Breast epithelium (tissue), 4 donors: ENCODE measurements around the gene KLHL12. TPM values are rescaled to one million over a fixed set of nuclear protein-coding genes. Genes with fewer than 3 reads are reported as not detected.

Source experiments
- DNase-seq, 2 donors: peaks; one replicate each; pipeline ENCODE4 v3.0.0-alpha.2; 2019; ENCODE audit warnings: low spot score in 2 of 2
- H3K27ac ChIP-seq, 2 donors: fragments of 200-600 bp; sonication (generic) in 1 of 2; one replicate each; pipeline ENCODE4 v1.5.1; 2016 to 2019; ENCODE audit warnings: mild to moderate bottlenecking in 1 of 2
- H3K27me3 ChIP-seq, 2 donors: fragments of 200-600 bp; sonication (generic) in 1 of 2; one replicate each; pipeline versions ENCODE4 v1.5.1 to v1.6.0; 2017 to 2019; ENCODE audit warnings: control low read depth in 1 of 2, mild to moderate bottlenecking in 1 of 2
- H3K36me3 ChIP-seq: fragments of 200-600 bp; one replicate; pipeline ENCODE4 v1.5.1; 2019
- H3K4me1 ChIP-seq, 2 donors: fragments of 200-600 bp; sonication (generic); one replicate each; pipeline ENCODE4 v1.5.1; 2016 to 2019; ENCODE audit warnings: control low read depth in 1 of 2
- H3K4me3 ChIP-seq, 3 donors: fragments of 200-600 bp; sonication (generic); 1 replicate in 2 of 3; 2 replicates in 1 of 3; pipeline ENCODE4 v1.5.1; 2016 to 2019; ENCODE audit warnings: mild to moderate bottlenecking in 3 of 3, moderate library complexity in 2 of 3
- H3K9me3 ChIP-seq, 2 donors: fragments of 200-600 bp; sonication (generic) in 1 of 2; one replicate each; pipeline ENCODE4 v1.5.1; 2016 to 2019; ENCODE audit warnings: control low read depth in 1 of 2
- CTCF ChIP-seq, 3 donors: fragments of 450-650 bp; IDR thresholded peaks; one replicate each; pipeline ENCODE4 v1.5.1; 2016 to 2017; ENCODE audit warnings: antibody characterized with exemption in 3 of 3, mild to moderate bottlenecking in 3 of 3, moderate library complexity in 3 of 3
- POLR2A ChIP-seq: fragments of 450-650 bp; IDR thresholded peaks from one replicate; pipeline ENCODE4 v1.6.1; 2016; ENCODE audit warnings: antibody characterized with exemption, mild to moderate bottlenecking, moderate library complexity
- POLR2AphosphoS5 ChIP-seq, 3 donors: sonication (generic); formaldehyde crosslinking; IDR thresholded peaks; one replicate each; pipeline ENCODE4 v1.6.1; 2017; ENCODE audit warnings: antibody characterized with exemption in 3 of 3
- intact Hi-C: fragments of 100-400 bp; cut with DNase I; formaldehyde crosslinking; loops from one replicate; pipeline ENCODE4 v1.15.1; 2023; ENCODE audit warnings: low total_unique reads
- total RNA-seq, 3 donors: library from RNA; depleted of rRNA; stranded (reverse); fragments of >200 nt; gene quantifications; one replicate each; pipeline ENCODE4 v1.1.0, GENCODE V29; 2016

The KLHL12 gene
- total RNA-seq, 3 donors from 2014 or later, result 21.3 to 26.4 (median 25.5) TPM

GRCh38 chr1:202888531-202889360, 38.3 kb downstream of the KLHL12 start, which contains the start of gene RABIF:
RABIF (minus strand) TSS chr1:202889149; CDS start chr1:202889098, 51 bp downstream.
- intact Hi-C loops, result no loop called here
- no peaks in the 10 kb centered on the region for H3K36me3 ChIP-seq
- peak; percentile 94 to 96 for DNase-seq
- no peaks in the 10 kb centered on the region for H3K27me3 ChIP-seq
- H3K4me1 ChIP-seq, result no peaks in the 10 kb centered on the region
- H3K4me3 ChIP-seq, result peak within 1 kb of the TSS; percentile 83 to 91 (median 87)
- H3K27ac ChIP-seq, result peak within 1 kb of the TSS; percentile 93 to 94
- H3K9me3 ChIP-seq, result no peaks in the 10 kb centered on the region
- no peak for TF ChIP-seq CTCF (IDR thresholded peaks at IDR 0.05)
- TF ChIP-seq POLR2A, result peak; percentile 72
- peak; percentile 77 to 85 (median 84) for TF ChIP-seq POLR2AphosphoS5 (IDR thresholded peaks at IDR 0.05)

GRCh38 chr1:202888221-202888530, 38.9 kb downstream of the KLHL12 start:
- Histone ChIP-seq H3K9me3 (no peaks in the 10 kb centered on the region), H3K4me1 (no peaks in the 10 kb centered on the region), H3K27ac (peak overlapping the region; percentile 93 to 94), H3K36me3 (no peaks in the 10 kb centered on the region), H3K27me3 (no peaks in the 10 kb centered on the region), H3K4me3 (peak overlapping the region; percentile 83 to 91 (median 87))
- no peak for TF ChIP-seq CTCF (IDR thresholded peaks at IDR 0.05)
- TF ChIP-seq POLR2AphosphoS5 (IDR thresholded peaks at IDR 0.05), result no peak
- no peak for TF ChIP-seq POLR2A
- no peak for DNase-seq
- intact Hi-C loops, result no loop called here

GRCh38 chr1:202880961-202881460, 46.0 kb downstream of the KLHL12 start:
- no peak for DNase-seq
- intact Hi-C loops, result no loop called here
- Histone ChIP-seq H3K27ac (no peak overlapping the region), H3K4me3 (no peak overlapping the region), H3K9me3 (no peaks in the 10 kb centered on the region), H3K27me3 (no peaks in the 10 kb centered on the region), H3K4me1 (no peaks in the 10 kb centered on the region), H3K36me3 (no peaks in the 10 kb centered on the region)
- TF ChIP-seq POLR2AphosphoS5 (IDR thresholded peaks at IDR 0.05) (no peak), CTCF (IDR thresholded peaks at IDR 0.05) (no peak)

GRCh38 chr1:202880062-202880461, 47.0 kb downstream of the KLHL12 start:
- H3K27me3 ChIP-seq, result no peaks in the 10 kb centered on the region
- intact Hi-C loops, result no loop called here
- no peaks in the 10 kb centered on the region for H3K4me1 ChIP-seq
- H3K4me3 ChIP-seq, result no peak overlapping the region
- no peaks in the 10 kb centered on the region for H3K9me3 ChIP-seq
- H3K27ac ChIP-seq, result no peak overlapping the region
- no peak for TF ChIP-seq POLR2A
- TF ChIP-seq POLR2AphosphoS5 (IDR thresholded peaks at IDR 0.05), result no peak
- TF ChIP-seq CTCF (IDR thresholded peaks at IDR 0.05), result no peak
- H3K36me3 ChIP-seq, result no peaks in the 10 kb centered on the region
- DNase-seq, result no peak

GRCh38 chr1:202879128-202879527, 47.9 kb downstream of the KLHL12 start:
- no peaks in the 10 kb centered on the region for H3K27me3 ChIP-seq
- H3K36me3 ChIP-seq, result no peaks in the 10 kb centered on the region
- H3K27ac ChIP-seq, result no peak overlapping the region
- DNase-seq, result no peak
- H3K9me3 ChIP-seq, result no peaks in the 10 kb centered on the region
- no peaks in the 10 kb centered on the region for H3K4me1 ChIP-seq
- no peak overlapping the region for H3K4me3 ChIP-seq
- intact Hi-C loops, result no loop called here
- TF ChIP-seq POLR2A (no peak), CTCF (IDR thresholded peaks at IDR 0.05) (no peak), POLR2AphosphoS5 (IDR thresholded peaks at IDR 0.05) (no peak)
